HG02678 (cell line): Measurements from ENCODE around the gene ZNF768.
"Not testable (repeated sequence)": the region's sequence is repeated elsewhere in the genome, so short reads cannot be mapped to it uniquely, and the experiment has no call there.

Source experiments
- ATAC-seq: cut with Tn5 transposase; IDR thresholded peaks from one replicate; pipeline ENCODE4 v1.9.1; 2021; ENCODE audit warnings: mild to moderate bottlenecking, moderate library complexity; ENCODE audit not compliant: unreplicated experiment

Gene ZNF768

DNA sequence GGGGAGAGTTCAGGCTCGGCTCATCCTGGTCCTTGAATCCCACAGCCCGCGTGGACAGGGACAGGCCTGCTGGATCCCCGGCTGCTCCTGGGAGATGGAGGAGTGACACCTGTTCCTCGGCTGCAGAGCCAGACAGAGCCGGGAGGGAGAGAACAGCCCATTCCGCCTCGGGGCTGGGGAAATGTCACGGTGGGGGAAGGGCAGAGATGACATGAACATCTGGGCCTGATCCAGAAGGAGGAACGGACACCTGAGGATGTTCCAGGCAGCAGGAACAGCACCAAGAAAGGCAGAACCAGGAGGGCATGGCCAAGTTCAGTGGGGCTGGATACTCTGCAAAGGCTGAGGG is 29.7 kb upstream of the ZNF768 start:
- ATAC-seq, result no peak

DNA sequence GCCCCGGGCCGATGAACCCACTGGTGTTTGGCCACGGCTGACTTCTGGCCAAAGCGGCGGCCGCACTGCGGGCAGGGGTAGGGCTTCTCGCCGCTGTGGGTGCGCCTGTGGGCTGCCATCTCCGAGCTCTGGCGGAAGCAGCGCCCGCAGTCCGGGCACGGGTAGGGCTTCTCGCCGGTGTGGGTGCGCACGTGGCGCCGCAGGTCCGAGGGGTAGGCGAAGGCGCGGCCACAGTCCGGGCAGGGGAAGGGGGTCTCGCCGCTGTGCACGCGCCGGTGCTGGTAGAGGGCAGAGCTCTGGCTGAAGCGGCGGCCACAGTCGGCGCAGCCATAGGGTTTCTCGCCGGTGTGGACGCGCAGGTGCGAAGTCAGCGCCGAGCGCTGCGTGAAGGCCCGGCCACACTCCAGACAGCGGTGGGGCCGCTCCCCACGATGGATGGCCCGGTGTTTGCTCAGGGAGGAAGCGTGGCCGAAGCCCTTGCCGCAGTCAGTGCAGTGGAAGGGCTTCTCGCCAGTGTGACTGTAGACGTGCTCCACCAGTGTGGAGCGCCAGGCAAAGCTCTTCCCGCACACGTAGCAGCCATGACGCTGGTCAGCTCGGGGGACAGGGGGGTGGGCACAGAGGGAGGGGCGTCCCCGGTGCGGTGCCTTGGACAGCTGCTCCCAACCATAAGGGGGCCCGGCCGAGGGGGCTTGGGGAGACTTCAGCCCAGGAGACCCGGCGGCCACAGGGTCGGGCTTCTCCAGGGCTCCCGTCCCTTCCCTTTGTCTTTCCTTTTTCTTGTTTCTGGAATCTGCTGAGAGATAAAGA is 29.2 kb upstream of the ZNF768 start:
- ATAC-seq, result no peak

GRCh38 chr16:30554557-30555314 is 28.4 kb upstream of the ZNF768 start:
- ATAC-seq, result no peak

GRCh38 chr16:30553393-30553899 is 27.1 kb upstream of the ZNF768 start:
- no peak for ATAC-seq

GRCh38 chr16:30552956-30553355 is 26.6 kb upstream of the ZNF768 start:
- ATAC-seq, result no peak

- ATAC-seq, result no peak
Measured at GRCh38 chr16:30551781-30552180, 25.4 kb upstream of the ZNF768 start.

DNA sequence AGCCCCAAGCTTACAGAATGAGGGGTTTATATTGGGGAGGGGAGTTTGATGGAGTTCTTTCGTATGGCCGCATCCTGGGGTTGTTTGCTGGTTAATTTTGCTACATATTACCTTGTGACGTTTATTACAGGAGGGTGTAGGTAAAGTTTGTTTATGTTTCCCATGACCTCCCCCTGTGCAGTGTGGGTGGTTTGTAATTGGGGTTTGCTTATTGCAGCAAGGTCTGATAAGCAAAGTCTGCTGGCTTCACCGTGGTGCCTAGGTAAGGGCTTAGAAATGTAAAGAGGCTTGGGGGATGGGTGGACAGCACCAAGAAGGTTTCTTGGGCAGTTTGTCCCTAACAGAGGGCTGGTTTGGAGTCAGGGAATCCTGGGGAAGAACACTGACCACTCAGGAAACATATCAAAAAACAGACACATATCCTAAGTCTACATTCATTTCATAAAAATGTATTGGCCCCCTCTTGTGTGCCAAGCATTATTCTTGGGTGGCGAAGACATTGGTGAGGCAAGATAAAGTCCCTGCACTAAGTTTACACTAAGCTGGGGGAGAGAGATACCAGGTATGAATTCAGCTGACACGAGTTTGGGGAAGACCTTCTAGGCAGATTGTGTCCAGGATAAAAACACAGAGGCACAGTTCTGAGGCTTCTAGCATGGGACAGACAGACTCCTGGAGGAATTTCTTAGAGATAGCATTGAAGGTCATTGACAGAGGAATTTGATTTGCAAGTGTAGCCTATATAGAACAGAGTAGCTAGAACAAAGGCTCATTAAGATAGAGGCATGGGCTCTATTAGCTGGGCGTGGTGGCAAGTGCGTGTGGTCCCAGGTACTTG is 22.3 kb upstream of the ZNF768 start:
- ATAC-seq, result no peak

- ATAC-seq, result no peak
Measured at GRCh38 chr16:30546115-30546514, 19.7 kb upstream of the ZNF768 start.

DNA sequence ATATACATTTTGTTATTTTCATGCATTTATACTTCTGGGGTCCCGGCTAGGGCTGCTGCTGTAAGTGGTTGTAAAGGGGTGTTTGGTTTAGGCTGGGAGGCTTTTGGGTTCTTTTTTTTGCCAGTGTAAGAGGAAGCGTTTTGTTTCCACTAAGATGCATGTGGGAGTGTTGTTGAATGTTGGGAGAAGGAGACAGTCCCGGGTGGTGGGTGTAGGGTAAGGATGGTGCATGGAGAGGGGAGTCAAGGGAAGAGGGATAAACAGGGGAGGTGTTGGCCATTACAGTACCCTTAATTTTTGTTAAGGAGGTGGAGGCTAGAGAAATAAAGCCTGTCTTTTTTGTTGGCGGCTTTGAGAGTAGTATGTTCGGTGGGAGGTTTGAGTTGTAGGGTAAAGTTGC is 16.7 kb upstream of the ZNF768 start:
- ATAC-seq, result no peak

GRCh38 chr16:30541502-30542329 is 15.3 kb upstream of the ZNF768 start:
- no peak for ATAC-seq

DNA sequence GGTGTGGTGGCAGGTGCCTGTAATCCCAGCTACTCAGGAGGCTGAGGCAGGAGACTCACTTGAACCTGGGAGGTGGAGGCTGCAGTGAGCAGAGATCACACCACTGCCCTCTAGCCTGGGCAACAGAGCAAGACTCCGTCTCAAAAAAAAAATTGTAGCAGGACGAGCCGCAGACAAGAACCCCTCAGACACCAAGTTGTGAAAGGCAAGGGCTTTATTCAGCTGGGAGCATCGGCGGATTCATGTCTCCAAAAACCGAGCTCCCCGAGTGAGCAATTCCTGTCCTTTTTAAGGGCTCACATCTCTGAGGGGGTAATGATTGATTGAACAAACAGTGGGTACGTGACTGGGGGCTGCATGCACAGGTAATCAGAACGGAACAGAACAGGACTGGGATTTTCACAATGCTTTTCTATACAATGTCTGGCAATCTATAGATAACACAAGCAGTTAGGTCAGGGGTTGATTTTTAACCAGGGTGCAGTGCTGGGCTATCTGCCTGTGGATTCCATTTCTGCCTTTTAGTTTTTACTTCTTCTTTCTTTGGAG is 14.6 kb upstream of the ZNF768 start:
- not testable (repeated sequence) for ATAC-seq

- not testable (repeated sequence) for ATAC-seq
Measured at GRCh38 chr16:30539986-30540526, 13.7 kb upstream of the ZNF768 start.

DNA sequence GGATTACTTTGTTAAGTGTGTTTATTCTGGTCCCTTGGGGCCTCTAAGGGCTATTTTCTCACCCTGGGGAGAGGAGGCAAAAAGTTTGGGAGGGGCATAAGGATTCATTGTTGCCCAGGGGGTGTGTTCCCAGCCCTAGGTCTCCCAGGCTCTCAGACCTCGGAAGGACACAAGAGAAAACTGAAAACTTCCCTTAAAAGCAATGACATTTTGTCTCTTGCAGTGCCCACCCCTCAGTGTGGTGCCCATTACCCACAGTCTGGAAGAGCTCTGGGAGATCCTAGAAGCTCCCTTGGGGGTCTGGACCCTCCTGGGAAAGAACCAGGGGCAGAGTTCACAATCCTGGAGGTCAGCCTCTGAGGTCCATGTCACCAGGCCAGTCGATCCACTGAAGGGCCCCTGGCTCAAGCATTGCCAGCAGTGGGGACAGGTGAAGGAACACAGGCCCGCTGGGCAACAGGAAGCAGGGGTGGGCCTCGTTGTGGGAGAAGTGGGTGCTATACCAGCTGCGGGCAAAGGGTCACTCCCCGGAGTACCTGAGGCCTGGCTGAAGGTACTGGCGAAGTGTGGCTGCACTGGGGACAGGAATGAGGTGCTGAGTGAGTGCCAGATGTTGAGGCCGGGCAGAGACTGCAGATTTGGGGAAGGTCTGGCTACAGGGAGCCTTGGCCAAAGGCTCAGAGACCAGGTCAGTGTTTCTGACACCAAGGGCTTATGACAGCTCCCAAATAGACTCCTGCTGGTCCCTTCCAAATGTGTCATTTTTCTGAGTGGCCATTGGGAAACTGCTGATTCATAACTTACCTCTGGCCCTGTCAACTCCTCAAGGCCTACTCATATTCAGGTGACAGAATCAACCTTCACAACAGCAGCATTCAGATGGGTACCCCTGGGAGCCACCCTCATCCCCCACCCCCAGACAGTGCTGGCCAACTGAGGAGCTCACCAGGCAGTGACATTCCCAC is 12.9 kb upstream of the ZNF768 start:
- no peak for ATAC-seq

DNA sequence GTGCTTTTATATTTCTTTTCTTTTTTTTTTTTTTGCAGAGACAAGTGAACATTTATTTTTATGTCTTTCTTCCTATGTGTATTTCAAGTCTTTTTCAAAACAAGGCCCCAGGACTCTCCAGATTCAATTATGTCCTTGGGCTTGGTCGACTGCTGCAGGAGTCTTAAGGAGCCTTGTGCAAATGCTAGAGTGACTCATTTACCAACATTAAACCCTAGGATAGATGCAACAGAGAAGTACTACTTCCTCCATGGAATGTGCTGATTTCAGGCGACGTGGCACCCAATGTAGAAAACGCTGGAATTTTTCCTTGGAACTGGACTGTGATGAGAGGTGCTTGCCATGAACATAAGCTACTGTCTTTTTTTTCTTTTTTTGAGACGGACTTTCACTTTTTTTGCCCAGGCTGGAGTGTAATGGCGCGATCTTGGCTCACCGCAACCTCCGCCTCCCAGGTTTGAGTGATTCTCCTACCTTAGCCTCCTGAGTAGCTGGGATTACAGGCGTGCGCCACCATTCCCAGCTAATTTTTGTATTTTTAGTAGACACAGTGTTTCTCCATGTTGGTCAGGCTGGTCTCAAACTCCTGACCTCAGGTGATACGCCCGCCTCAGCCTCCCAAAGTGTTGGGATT is 10.1 kb upstream of the ZNF768 start:
- ATAC-seq, result not testable (repeated sequence)

- ATAC-seq, result peak; percentile 36
Measured at GRCh38 chr16:30535777-30536190, 9.4 kb upstream of the ZNF768 start.

- ATAC-seq, result peak; percentile 20
Measured at GRCh38 chr16:30535106-30535776, 8.9 kb upstream of the ZNF768 start.

- ATAC-seq, result peak; percentile 74
Measured at GRCh38 chr16:30534368-30535105, 8.2 kb upstream of the ZNF768 start, which contains the start of gene ZNF747. ZNF747 (minus strand) TSS chr16:30534858; CDS start chr16:30534679, 179 bp downstream.
